Colon (tissue), 2 donors: Measurements from ENCODE around the gene TNKS1BP1.

ENCODE experiments used
- FAIRE-seq: peaks from 2 replicates; lab custom pipeline; 2012; peaks lifted over from hg19 to GRCh38; lab: Jason Lieb, UNC
- donor health status: control.
- donor health status: control.

Gene TNKS1BP1

GRCh38 chr11:57330029-57330428 is 5.3 kb upstream of the TNKS1BP1 start:
- FAIRE-seq = no peak

GRCh38 chr11:57327721-57328120 is 3.0 kb upstream of the TNKS1BP1 start:
- FAIRE-seq = no peak

- FAIRE-seq = no peak
Observed at GRCh38 chr11:57325735-57326048, 940 bp upstream of the TNKS1BP1 start.

- no peak for FAIRE-seq
Observed at GRCh38 chr11:57324154-57324885, 432 bp downstream of the TNKS1BP1 start.

GRCh38 chr11:57323855-57324153 is 948 bp downstream of the TNKS1BP1 start:
- FAIRE-seq = no peak

- no peak for FAIRE-seq
Observed at GRCh38 chr11:57323167-57323854, 1.4 kb downstream of the TNKS1BP1 start.

GRCh38 chr11:57322256-57323166 is 2.2 kb downstream of the TNKS1BP1 start:
- FAIRE-seq = no peak

GRCh38 chr11:57321388-57322255 is 3.1 kb downstream of the TNKS1BP1 start:
- FAIRE-seq = no peak

GRCh38 chr11:57320719-57321387 is 3.9 kb downstream of the TNKS1BP1 start:
- FAIRE-seq = no peak

GRCh38 chr11:57320067-57320718 is 4.6 kb downstream of the TNKS1BP1 start:
- FAIRE-seq = no peak

GRCh38 chr11:57318178-57318577 is 6.6 kb downstream of the TNKS1BP1 start:
- no peak for FAIRE-seq

GRCh38 chr11:57316017-57316416 is 8.7 kb downstream of the TNKS1BP1 start:
- no peak for FAIRE-seq

- FAIRE-seq = no peak
Observed at GRCh38 chr11:57315491-57315890, 9.3 kb downstream of the TNKS1BP1 start.

GRCh38 chr11:57314221-57314973 is 10.4 kb downstream of the TNKS1BP1 start:
- FAIRE-seq = no peak

GRCh38 chr11:57313788-57314135 is 11.0 kb downstream of the TNKS1BP1 start:
- FAIRE-seq = no peak

GRCh38 chr11:57313071-57313787 is 11.5 kb downstream of the TNKS1BP1 start:
- FAIRE-seq = no peak

GRCh38 chr11:57312511-57313021 is 12.2 kb downstream of the TNKS1BP1 start:
- no peak for FAIRE-seq

- FAIRE-seq = no peak
Observed at GRCh38 chr11:57311109-57311936, 13.4 kb downstream of the TNKS1BP1 start.
